Mesenchymal stem cell (in vitro differentiated cells and primary cell): ENCODE results near the gene GATD1.

Source experiments
- DNase-seq: peaks from one replicate; pipeline ENCODE4 v3.0.0-alpha.2; 2013
- H2AFZ ChIP-seq: one replicate; pipeline ENCODE4 v1.6.1; 2013; ENCODE audit warnings: low read depth, mild to moderate bottlenecking, control low read depth, inconsistent platforms, low read length, moderate library complexity
- H2AK5ac ChIP-seq: 2 replicates; pipeline ENCODE4 v1.6.1; 2013; ENCODE audit warnings: low read length, moderate library complexity, mild to moderate bottlenecking, inconsistent platforms; ENCODE audit not compliant: severe bottlenecking
- H2BK120ac ChIP-seq: one replicate; pipeline ENCODE4 v1.6.1; 2013; ENCODE audit warnings: low read depth, mild to moderate bottlenecking, inconsistent platforms, low read length, moderate library complexity
- H2BK12ac ChIP-seq, 2 experiments: one replicate each; pipeline ENCODE4 v1.6.1; 2013; ENCODE audit warnings: inconsistent platforms in 2 of 2, low read length in 2 of 2, mild to moderate bottlenecking in 2 of 2, moderate library complexity in 2 of 2, control low read depth in 1 of 2
- H2BK15ac ChIP-seq: one replicate; pipeline ENCODE4 v1.6.1; 2013; ENCODE audit warnings: mild to moderate bottlenecking, low read depth, inconsistent platforms; ENCODE audit not compliant: poor library complexity, severe bottlenecking
- H2BK5ac ChIP-seq: 2 replicates; pipeline ENCODE4 v1.6.1; 2013; ENCODE audit warnings: low read depth, mild to moderate bottlenecking, low read length, control low read depth, inconsistent platforms; ENCODE audit not compliant: poor library complexity, severe bottlenecking
- H3K14ac ChIP-seq, 2 experiments: one replicate each; pipeline ENCODE4 v1.6.1; 2013; ENCODE audit warnings: inconsistent platforms in 2 of 2, low read length in 2 of 2, control low read depth in 1 of 2, mild to moderate bottlenecking in 1 of 2, moderate library complexity in 1 of 2
- H3K18ac ChIP-seq, 2 experiments: one replicate each; pipeline ENCODE4 v1.6.1; 2013; ENCODE audit warnings: inconsistent platforms in 2 of 2, low read length in 2 of 2, control low read depth in 1 of 2, low read depth in 1 of 2, mild to moderate bottlenecking in 1 of 2
- H3K23ac ChIP-seq, 2 experiments: one replicate each; pipeline ENCODE4 v1.6.1; 2013; ENCODE audit warnings: inconsistent platforms in 2 of 2, low read length in 2 of 2, mild to moderate bottlenecking in 2 of 2, moderate library complexity in 2 of 2, control low read depth in 1 of 2
- H3K27ac ChIP-seq: 2 replicates; pipeline ENCODE4 v1.5.1; 2013; ENCODE audit warnings: mild to moderate bottlenecking, moderate library complexity, low read length, control low read depth, inconsistent platforms; ENCODE audit not compliant: poor library complexity, severe bottlenecking
- H3K27me3 ChIP-seq, 2 experiments: 2 replicates each; pipeline versions ENCODE4 v1.6.1 to v1.7.0; 2013; ENCODE audit warnings: low read length in 2 of 2, mild to moderate bottlenecking in 2 of 2, moderate library complexity in 2 of 2, control low read depth in 1 of 2, inconsistent platforms in 1 of 2; ENCODE audit not compliant: control insufficient read depth in 1 of 2, insufficient read depth in 1 of 2
- H3K36me3 ChIP-seq, 2 experiments: 2 replicates each; pipeline versions ENCODE4 v1.6.1 to v1.7.0; 2013; ENCODE audit warnings: low read length in 2 of 2, control low read depth in 1 of 2, inconsistent platforms in 1 of 2, low read depth in 1 of 2, mild to moderate bottlenecking in 1 of 2; ENCODE audit not compliant: insufficient read depth in 2 of 2, control insufficient read depth in 1 of 2
- H3K4ac ChIP-seq, 2 experiments: one replicate each; pipeline ENCODE4 v1.6.1; 2013; ENCODE audit warnings: inconsistent platforms in 2 of 2, low read length in 2 of 2, mild to moderate bottlenecking in 2 of 2, moderate library complexity in 2 of 2, control low read depth in 1 of 2, low read depth in 1 of 2
- H3K4me1 ChIP-seq: 2 replicates; pipeline ENCODE4 v1.6.1; 2013; ENCODE audit warnings: low read depth, low read length, control low read depth; ENCODE audit not compliant: control insufficient read depth, insufficient read depth
- H3K4me2 ChIP-seq: 2 replicates; pipeline ENCODE4 v1.6.1; 2013; ENCODE audit warnings: low read length, mild to moderate bottlenecking, inconsistent platforms; ENCODE audit not compliant: poor library complexity, severe bottlenecking
- H3K4me3 ChIP-seq, 2 experiments: 2 replicates each; pipeline versions ENCODE4 v1.5.1 to v1.7.0; 2013; ENCODE audit warnings: low read length in 2 of 2, mild to moderate bottlenecking in 2 of 2, control low read depth in 1 of 2, low read depth in 1 of 2; ENCODE audit not compliant: insufficient read depth in 1 of 2
- H3K79me1 ChIP-seq: replicated peaks from 2 replicates; pipeline ENCODE4 v1.6.1; 2013; ENCODE audit warnings: mild to moderate bottlenecking, control low read depth, low read length, inconsistent platforms; ENCODE audit not compliant: poor library complexity, severe bottlenecking
- H3K9ac ChIP-seq: 2 replicates; pipeline ENCODE4 v1.7.0; 2013; ENCODE audit warnings: mild to moderate bottlenecking, low read length, moderate library complexity
- H3K9me3 ChIP-seq: 2 replicates; pipeline ENCODE4 v1.7.0; 2013; ENCODE audit warnings: mild to moderate bottlenecking, low read length; ENCODE audit not compliant: control insufficient read depth
- H4K8ac ChIP-seq: one replicate; pipeline ENCODE4 v1.6.1; 2013; ENCODE audit warnings: inconsistent platforms, mild to moderate bottlenecking, low read length, moderate library complexity
- H4K91ac ChIP-seq: one replicate; pipeline ENCODE4 v1.6.1; 2013; ENCODE audit warnings: mild to moderate bottlenecking, low read length, inconsistent platforms
- WGBS: methylation state at CpG from one replicate; pipeline ENCODE4 v1.1.7; 2013; ENCODE audit warnings: mixed read lengths; 5-methylcytosine and 5-hydroxymethylcytosine counted together

Gene GATD1

GRCh38 chr11:791658-792534 is 14.6 kb upstream of the GATD1 start:
- no peak overlapping the region for H3K27ac ChIP-seq
- H2BK15ac ChIP-seq, result no peak overlapping the region
- no peak overlapping the region for H4K91ac ChIP-seq
- H3K4ac ChIP-seq, result peak overlapping the region in 1 of 2 experiments; percentile 13
- H3K4me1 ChIP-seq, result peaks cover 40% of the 10 kb centered on the region
- no peak overlapping the region for H3K4me3 ChIP-seq
- 97% methylated on average over 47 of the region's 49 CpGs for WGBS
- H2BK5ac ChIP-seq, result no peak overlapping the region
- no peak for DNase-seq
- H3K14ac ChIP-seq, result no peak overlapping the region
- peaks cover 19 to 43% of the 10 kb centered on the region in 2 experiments for H3K36me3 ChIP-seq
- H2BK12ac ChIP-seq, result no peak overlapping the region
- no peaks in the 10 kb centered on the region for H3K9me3 ChIP-seq
- no peak overlapping the region for H3K4me2 ChIP-seq
- H2BK120ac ChIP-seq, result no peak overlapping the region
- no peak overlapping the region for H4K8ac ChIP-seq
- H3K9ac ChIP-seq, result no peak overlapping the region
- H2AK5ac ChIP-seq, result no peak overlapping the region
- H3K27me3 ChIP-seq, result peaks cover 4 to 14% of the 10 kb centered on the region in 2 experiments
- H3K18ac ChIP-seq, result no peak overlapping the region
- H2AFZ ChIP-seq, result no peak overlapping the region
- H3K23ac ChIP-seq, result no peak overlapping the region
- peaks cover 3% of the 10 kb centered on the region for H3K79me1 ChIP-seq

GRCh38 chr11:790721-791564 is 13.7 kb upstream of the GATD1 start:
- peaks cover 3% of the 10 kb centered on the region for H3K79me1 ChIP-seq
- H3K14ac ChIP-seq, result no peak overlapping the region
- H2BK5ac ChIP-seq, result no peak overlapping the region
- DNase-seq, result peak; percentile 30
- no peak overlapping the region for H2BK12ac ChIP-seq
- H3K18ac ChIP-seq, result no peak overlapping the region
- H3K4ac ChIP-seq, result peak overlapping the region; percentile 13 to 30
- H3K4me1 ChIP-seq, result peaks cover 32% of the 10 kb centered on the region
- H4K8ac ChIP-seq, result peak overlapping the region; percentile 29
- WGBS, result 73% methylated on average over 18 of the region's 18 CpGs
- H4K91ac ChIP-seq, result no peak overlapping the region
- H2AFZ ChIP-seq, result no peak overlapping the region
- no peak overlapping the region for H2BK120ac ChIP-seq
- no peak overlapping the region for H3K27ac ChIP-seq
- peak overlapping the region; percentile 29 for H3K9ac ChIP-seq
- no peak overlapping the region for H2AK5ac ChIP-seq
- H3K9me3 ChIP-seq, result no peaks in the 10 kb centered on the region
- no peak overlapping the region for H3K4me3 ChIP-seq
- H2BK15ac ChIP-seq, result peak overlapping the region; percentile 33
- no peak overlapping the region for H3K23ac ChIP-seq
- H3K27me3 ChIP-seq, result peaks cover 4 to 14% of the 10 kb centered on the region in 2 experiments
- peaks cover 19 to 43% of the 10 kb centered on the region in 2 experiments for H3K36me3 ChIP-seq
- H3K4me2 ChIP-seq, result no peak overlapping the region

DNA sequence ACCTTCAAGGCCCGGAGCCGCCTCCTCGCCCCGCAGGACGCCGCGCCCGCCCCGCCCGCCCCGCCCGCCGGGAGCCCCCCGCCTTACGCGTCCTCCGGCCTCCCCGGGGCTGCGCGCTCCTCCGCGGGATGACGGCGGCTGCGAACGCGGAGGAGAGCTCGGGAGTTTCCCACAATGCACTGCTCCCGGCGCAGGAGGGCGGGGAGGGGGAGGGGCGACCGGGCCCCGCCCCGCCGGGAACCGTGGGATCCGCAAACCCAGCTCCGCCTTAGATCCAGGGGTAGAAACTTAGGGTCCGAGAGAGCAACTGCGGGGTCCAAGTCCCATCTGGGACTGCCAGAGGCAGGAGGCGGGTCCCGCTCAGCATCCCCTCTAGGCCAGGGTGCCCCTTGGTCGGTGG is 12.7 kb upstream of the GATD1 start, which contains the start of gene CEND1:
Gene CEND1, minus strand, starts transcription at position 148 of the 400 bp plus-strand sequence. CDS start 1,514 bp downstream, outside the sequence.
- H3K36me3 ChIP-seq, result peaks cover 19 to 43% of the 10 kb centered on the region in 2 experiments
- H3K79me1 ChIP-seq, result peaks cover 3% of the 10 kb centered on the region
- H3K4me3 ChIP-seq, result peak within 1 kb of the TSS in 1 of 2 experiments; percentile 72
- no peaks in the 10 kb centered on the region for H3K9me3 ChIP-seq
- no peak within 1 kb of the TSS for H3K4me2 ChIP-seq
- no peak within 1 kb of the TSS for H3K18ac ChIP-seq
- peaks cover 22% of the 10 kb centered on the region for H3K4me1 ChIP-seq
- H3K9ac ChIP-seq, result peak within 1 kb of the TSS; percentile 29
- H4K8ac ChIP-seq, result peak within 1 kb of the TSS; percentile 19
- no peak within 1 kb of the TSS for H4K91ac ChIP-seq
- 19% methylated on average over 32 of the region's 44 CpGs for WGBS
- H2AK5ac ChIP-seq, result no peak within 1 kb of the TSS
- H3K27me3 ChIP-seq, result peaks cover 4 to 14% of the 10 kb centered on the region in 2 experiments
- peak within 1 kb of the TSS; percentile 30 for H3K4ac ChIP-seq
- H2BK15ac ChIP-seq, result no peak within 1 kb of the TSS
- peak; percentile 24 for DNase-seq
- H3K23ac ChIP-seq, result no peak within 1 kb of the TSS
- no peak within 1 kb of the TSS for H2BK5ac ChIP-seq
- no peak within 1 kb of the TSS for H3K14ac ChIP-seq
- no peak within 1 kb of the TSS for H3K27ac ChIP-seq
- no peak within 1 kb of the TSS for H2BK12ac ChIP-seq
- no peak within 1 kb of the TSS for H2AFZ ChIP-seq
- H2BK120ac ChIP-seq, result no peak within 1 kb of the TSS
